ENCODE measurements around the gene KLK7. TPM values are rescaled to one million over a fixed set of nuclear protein-coding genes. Genes with fewer than 3 reads are reported as not detected.
"Not testable (repeated sequence)": the region's sequence is repeated elsewhere in the genome, so short reads cannot be mapped to it uniquely, and the experiment has no call there.

Gene KLK7
- total and polyA plus RNA-seq, 2 experiments from 2014 or later = 0.43 TPM; not detected in 1

GRCh38 chr19:51000426-51000825, 16.7 kb upstream of the KLK7 start:
- H3K4me1 ChIP-seq (ENCODE audit: low read depth) = no peaks in the 10 kb centered on the region
- H3K27me3 ChIP-seq = no peaks in the 10 kb centered on the region
- H3K4me3 ChIP-seq = no peak overlapping the region

GRCh38 chr19:50998686-50999085, 15.0 kb upstream of the KLK7 start:
- DNase-seq (ENCODE audit: low read depth in 1 of 2, low spot score in 1 of 2) = no peak
- no peaks in the 10 kb centered on the region for H3K36me3 ChIP-seq

More at GRCh38 chr19:51000426-51000825, 16.7 kb upstream of the KLK7 start:
- no peaks in the 10 kb centered on the region for H3K36me3 ChIP-seq
- TF ChIP-seq, protein P1, sequence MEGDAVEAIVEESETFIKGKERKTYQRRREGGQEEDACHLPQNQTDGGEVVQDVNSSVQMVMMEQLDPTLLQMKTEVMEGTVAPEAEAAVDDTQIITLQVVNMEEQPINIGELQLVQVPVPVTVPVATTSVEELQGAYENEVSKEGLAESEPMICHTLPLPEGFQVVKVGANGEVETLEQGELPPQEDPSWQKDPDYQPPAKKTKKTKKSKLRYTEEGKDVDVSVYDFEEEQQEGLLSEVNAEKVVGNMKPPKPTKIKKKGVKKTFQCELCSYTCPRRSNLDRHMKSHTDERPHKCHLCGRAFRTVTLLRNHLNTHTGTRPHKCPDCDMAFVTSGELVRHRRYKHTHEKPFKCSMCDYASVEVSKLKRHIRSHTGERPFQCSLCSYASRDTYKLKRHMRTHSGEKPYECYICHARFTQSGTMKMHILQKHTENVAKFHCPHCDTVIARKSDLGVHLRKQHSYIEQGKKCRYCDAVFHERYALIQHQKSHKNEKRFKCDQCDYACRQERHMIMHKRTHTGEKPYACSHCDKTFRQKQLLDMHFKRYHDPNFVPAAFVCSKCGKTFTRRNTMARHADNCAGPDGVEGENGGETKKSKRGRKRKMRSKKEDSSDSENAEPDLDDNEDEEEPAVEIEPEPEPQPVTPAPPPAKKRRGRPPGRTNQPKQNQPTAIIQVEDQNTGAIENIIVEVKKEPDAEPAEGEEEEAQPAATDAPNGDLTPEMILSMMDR (IDR thresholded peaks at IDR 0.05; ENCODE audit: low read depth, low read length) = no peak
- DNase-seq (ENCODE audit: low read depth in 1 of 2, low spot score in 1 of 2) = no peak
- no peaks in the 10 kb centered on the region for H3K9me3 ChIP-seq (ENCODE audit: low read depth)
- no peak overlapping the region for H3K27ac ChIP-seq

GRCh38 chr19:50998061-50998460, 14.3 kb upstream of the KLK7 start:
- Histone ChIP-seq H3K27me3 (no peaks in the 10 kb centered on the region), H3K4me3 (no peak overlapping the region), H3K9me3 (ENCODE audit: low read depth) (no peaks in the 10 kb centered on the region), H3K36me3 (no peaks in the 10 kb centered on the region), H3K4me1 (ENCODE audit: low read depth) (no peaks in the 10 kb centered on the region), H3K27ac (no peak overlapping the region)
- DNase-seq (ENCODE audit: low read depth in 1 of 2, low spot score in 1 of 2) = no peak
- TF ChIP-seq, protein P1 (IDR thresholded peaks at IDR 0.05; ENCODE audit: low read depth, low read length) = no peak

More at GRCh38 chr19:50998686-50999085, 15.0 kb upstream of the KLK7 start:
- Histone ChIP-seq H3K9me3 (ENCODE audit: low read depth) (no peaks in the 10 kb centered on the region), H3K27me3 (no peaks in the 10 kb centered on the region), H3K4me1 (ENCODE audit: low read depth) (no peaks in the 10 kb centered on the region), H3K27ac (no peak overlapping the region), H3K4me3 (no peak overlapping the region)
- TF ChIP-seq, protein P1 (IDR thresholded peaks at IDR 0.05; ENCODE audit: low read depth, low read length) = no peak

GRCh38 chr19:50994129-50994528, 10.4 kb upstream of the KLK7 start:
- TF ChIP-seq, protein P1 (IDR thresholded peaks at IDR 0.05; ENCODE audit: low read depth, low read length) = no peak
- no peaks in the 10 kb centered on the region for H3K9me3 ChIP-seq (ENCODE audit: low read depth)
- no peak overlapping the region for H3K27ac ChIP-seq
- H3K4me3 ChIP-seq = no peak overlapping the region
- no peaks in the 10 kb centered on the region for H3K4me1 ChIP-seq (ENCODE audit: low read depth)
- no peaks in the 10 kb centered on the region for H3K27me3 ChIP-seq
- DNase-seq (ENCODE audit: low read depth in 1 of 2, low spot score in 1 of 2) = no peak
- no peaks in the 10 kb centered on the region for H3K36me3 ChIP-seq

- Histone ChIP-seq H3K27me3 (peaks cover 7% of the 10 kb centered on the region), H3K9me3 (ENCODE audit: low read depth) (no peaks in the 10 kb centered on the region), H3K27ac (no peak overlapping the region), H3K4me1 (ENCODE audit: low read depth) (no peaks in the 10 kb centered on the region), H3K36me3 (no peaks in the 10 kb centered on the region), H3K4me3 (no peak overlapping the region)
- no peak for DNase-seq (ENCODE audit: low read depth in 1 of 2, low spot score in 1 of 2)
- TF ChIP-seq, protein P1 (IDR thresholded peaks at IDR 0.05; ENCODE audit: low read depth, low read length) = no peak
These were observed 8.9 kb upstream of the KLK7 start for GRCh38 chr19:50992666-50993035.

DNA sequence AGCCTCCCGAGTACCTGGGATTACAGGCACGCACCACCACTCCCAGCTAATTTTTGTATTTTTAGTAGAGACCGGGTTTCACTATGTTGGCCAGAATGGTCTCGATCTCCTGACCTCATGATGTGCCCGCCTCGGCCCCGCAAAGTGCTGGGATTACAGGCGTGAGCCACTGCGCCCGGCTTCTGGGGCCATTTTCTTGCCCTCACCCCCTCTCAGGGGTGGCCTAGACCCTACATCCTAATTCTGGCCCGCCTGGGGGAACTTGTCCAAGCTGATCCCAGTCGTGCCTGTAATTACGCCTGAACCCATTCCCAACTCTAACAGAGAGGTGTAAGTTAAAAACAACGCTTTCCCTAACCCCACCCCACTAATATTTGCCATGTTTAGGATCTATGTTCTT, 699 bp upstream of the KLK7 start:
- H3K36me3 ChIP-seq; DNase-seq (ENCODE audit: low read depth in 1 of 2, low spot score in 1 of 2); H3K4me3 ChIP-seq; H3K27ac ChIP-seq; H3K9me3 ChIP-seq (ENCODE audit: low read depth); H3K4me1 ChIP-seq (ENCODE audit: low read depth): not testable (repeated sequence)
- H3K27me3 ChIP-seq = peaks cover 36% of the 10 kb centered on the region
